HG03565 (cell line): ENCODE results near the gene TEX10.

ENCODE experiments used
- ATAC-seq: cut with Tn5 transposase; IDR thresholded peaks from one replicate; pipeline ENCODE4 v1.9.1; 2021; ENCODE audit warnings: mild to moderate bottlenecking, moderate library complexity; ENCODE audit not compliant: unreplicated experiment

TEX10 gene

DNA sequence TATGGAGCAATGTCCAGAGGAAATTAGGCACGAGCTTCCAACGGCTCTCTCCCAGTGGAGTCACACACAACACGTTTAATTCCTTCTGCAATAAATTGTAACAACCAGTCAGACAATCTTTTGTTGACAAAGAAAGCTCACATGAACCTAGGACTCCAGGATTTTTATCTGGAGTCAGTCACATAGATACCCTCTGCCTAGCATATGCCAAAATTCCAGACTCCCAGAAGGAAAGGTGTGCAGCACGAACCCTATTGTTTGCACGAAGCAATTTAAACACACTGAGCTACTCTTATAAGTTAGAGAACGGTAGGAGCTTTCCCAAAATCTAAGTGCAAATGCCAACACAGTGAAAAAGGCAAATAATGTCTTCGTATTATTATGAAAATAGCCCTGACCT, 67.1 kb downstream of the TEX10 start:
- ATAC-seq = no peak

DNA sequence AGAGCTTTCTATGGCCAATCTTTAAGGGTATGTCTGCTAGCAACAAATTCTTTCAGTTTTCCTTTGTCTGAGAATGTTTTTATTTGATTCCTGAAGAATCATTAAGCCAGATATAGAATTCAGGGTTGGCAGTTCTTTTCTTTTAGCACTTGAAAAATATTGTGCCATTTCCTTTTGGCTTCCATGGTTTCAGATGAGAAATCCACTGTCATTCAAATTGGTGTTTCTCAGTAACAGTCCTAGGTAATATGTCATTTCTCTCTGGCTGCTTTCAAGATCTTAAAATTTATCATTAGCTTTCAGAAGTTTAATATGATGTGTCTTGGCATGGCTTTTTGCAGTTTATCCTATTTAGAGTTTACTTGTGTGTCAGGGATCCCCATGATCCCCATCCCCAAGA, 67.7 kb downstream of the TEX10 start:
- ATAC-seq = no peak

- no peak for ATAC-seq
Measured at GRCh38 chr9:100284247-100284646, 68.5 kb downstream of the TEX10 start.

DNA sequence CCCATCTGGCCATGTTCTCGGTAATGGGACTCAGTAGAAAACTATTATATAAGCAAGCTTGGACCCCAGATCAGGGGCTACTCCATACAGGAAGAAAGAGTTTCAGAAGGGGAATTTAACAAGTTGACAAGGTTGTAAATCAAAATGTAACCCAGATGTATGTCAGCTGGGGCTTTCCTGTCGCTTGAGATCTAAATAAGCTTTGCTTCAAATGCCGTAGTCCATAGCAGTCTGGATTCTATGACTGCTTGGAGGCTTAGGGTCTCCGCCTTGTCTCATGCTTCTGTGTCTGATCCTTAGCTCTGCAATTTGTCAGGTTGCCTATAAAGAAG, 70.4 kb downstream of the TEX10 start:
- no peak for ATAC-seq

DNA sequence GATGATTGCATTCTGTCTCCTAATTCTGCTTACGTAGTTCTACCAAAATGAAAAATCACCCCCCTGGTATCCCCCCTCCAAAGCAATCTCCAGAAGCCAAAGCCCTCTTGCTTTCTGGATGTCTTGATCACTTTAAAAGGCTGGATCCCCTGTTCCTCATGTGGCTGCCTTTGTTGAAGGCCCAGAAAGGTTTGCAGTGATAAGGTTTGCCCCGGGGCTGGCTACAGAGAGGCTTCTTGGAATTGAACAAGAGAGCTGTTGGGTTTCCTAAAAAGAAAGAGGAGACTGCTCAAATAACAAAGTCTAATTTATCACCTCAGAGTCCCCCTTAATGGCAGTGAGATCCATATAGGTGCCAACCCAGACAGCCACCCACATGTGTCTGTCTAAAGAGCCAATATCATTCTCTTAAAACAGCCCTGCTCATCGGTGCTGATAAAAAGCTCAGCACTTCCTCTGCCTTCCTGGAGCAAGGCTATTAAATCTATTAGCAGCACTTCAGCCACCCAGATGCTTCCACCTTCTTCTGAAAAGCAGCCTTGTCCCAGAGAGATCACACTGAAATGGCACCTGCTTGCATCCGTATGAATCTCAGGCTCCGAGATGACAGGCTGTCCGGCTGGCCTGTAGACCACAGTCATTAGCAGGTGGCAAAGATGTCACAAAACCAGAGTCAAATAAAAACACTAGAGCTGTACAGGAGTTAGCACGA, 70.9 kb downstream of the TEX10 start:
- no peak for ATAC-seq

GRCh38 chr9:100281066-100281465, 71.7 kb downstream of the TEX10 start:
- ATAC-seq = no peak

DNA sequence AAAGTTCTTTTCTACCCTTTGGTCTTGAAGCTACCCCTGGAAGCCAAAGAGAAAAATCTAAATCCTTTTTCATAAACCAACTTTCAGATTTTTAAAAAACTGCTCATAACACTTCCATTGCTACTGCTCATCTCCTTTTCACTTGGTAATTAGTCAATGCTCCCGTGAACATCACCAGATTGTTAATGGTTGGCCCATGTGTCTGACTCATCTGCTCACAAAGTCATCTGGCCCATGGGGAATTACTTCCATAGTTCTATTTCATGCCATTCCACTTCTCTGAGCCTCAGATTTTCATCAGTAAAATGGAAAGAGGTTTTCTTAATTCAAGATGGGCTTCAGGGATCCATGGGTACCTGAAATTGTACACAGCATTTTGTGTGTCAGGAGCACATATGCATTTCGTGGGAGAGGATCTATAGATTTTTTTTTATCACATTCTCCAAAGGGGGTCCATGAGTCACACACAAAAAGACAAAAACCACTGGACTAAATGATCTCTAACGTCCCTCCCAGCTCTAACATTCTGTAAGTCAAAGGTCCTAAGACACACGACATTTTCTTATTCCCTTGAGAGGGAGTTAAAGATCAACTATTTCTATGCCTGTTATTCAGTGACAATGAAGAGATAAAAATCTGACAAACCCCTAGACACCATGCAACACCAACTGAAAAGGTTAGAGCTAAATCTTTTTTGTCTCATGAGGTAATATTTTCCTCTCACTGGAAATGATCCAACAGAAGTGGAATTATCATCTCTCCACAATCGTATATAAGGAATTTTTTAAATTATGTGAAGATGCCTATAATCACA, 75.4 kb downstream of the TEX10 start:
- ATAC-seq = no peak

DNA sequence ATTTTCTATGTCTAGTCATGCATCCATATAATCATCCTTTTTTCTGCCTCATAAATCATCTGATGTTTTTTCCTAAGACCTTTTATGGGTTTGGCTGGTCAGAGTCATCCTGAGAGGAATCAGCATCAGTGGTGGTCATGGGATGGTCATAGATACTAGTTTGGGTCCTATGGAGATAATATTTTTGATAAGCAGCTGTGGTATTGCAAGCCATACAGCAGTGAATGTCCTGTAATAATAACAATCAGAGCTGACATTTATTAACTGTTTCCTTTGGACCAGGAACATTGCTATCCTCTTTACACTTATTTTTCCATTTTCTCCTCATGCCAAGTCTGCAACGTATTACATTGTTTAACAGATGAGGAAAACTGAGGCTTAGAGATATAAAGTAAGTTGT, 83.1 kb downstream of the TEX10 start:
- no peak for ATAC-seq

DNA sequence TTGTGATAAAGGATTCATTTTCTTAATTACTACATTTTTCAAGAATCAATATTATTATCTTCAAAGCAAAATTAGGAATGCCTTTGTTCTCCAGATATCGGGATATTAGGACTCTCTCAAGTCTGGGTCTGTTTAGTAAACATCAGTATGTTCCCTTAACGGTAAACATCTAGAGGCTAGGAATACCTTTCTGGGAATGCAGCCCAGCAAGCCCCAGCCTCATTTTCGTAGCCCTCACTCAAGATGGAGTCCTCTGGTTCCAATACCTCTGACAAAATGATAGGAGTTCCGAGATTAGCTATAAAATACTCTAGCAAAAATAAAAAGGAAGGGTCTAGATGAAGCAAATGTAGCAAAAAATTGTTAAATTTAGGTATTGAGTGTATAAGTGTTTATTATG, 84.5 kb downstream of the TEX10 start:
- no peak for ATAC-seq

DNA sequence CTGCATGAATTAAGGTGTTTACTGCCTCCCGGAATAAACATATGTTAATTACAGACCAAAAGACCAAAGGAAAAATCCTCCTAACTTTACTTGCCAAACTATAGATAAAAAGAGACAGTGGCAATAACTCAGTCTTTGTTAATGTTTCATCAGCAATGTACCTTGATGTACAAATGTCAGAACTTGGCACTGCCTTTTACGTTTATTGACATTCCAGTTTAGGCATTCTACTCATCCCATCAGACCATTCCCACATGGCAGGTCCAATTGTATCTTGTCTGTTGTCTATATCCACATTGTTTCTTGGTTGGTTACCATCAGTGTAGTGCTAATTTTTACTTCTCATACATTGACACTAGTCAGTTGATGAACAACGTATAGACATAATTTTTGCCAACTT, 85.5 kb downstream of the TEX10 start:
- ATAC-seq = no peak
